GM18951 (cell line): ENCODE results near the gene MACROD2.
"Not testable (repeated sequence)": the region's sequence is repeated elsewhere in the genome, so short reads cannot be mapped to it uniquely, and the experiment has no call there.

ENCODE experiments used
- POLR2A ChIP-seq: IDR thresholded peaks from 4 replicates; pipeline ENCODE4 v1.6.1; 2011; ENCODE audit warnings: mild to moderate bottlenecking; ENCODE audit not compliant: insufficient read length, insufficient read depth; ENCODE audit errors: extremely low read depth
- in situ Hi-C: fragments of 300-500 bp; cut with MboI; formaldehyde crosslinking; loops from one replicate; pipeline ENCODE4 v1.12.0; 2022; ENCODE audit warnings: low sequenced_read_pairs, mixed read lengths, inconsistent platforms; ENCODE audit not compliant: unreplicated experiment

The MACROD2 gene

DNA sequence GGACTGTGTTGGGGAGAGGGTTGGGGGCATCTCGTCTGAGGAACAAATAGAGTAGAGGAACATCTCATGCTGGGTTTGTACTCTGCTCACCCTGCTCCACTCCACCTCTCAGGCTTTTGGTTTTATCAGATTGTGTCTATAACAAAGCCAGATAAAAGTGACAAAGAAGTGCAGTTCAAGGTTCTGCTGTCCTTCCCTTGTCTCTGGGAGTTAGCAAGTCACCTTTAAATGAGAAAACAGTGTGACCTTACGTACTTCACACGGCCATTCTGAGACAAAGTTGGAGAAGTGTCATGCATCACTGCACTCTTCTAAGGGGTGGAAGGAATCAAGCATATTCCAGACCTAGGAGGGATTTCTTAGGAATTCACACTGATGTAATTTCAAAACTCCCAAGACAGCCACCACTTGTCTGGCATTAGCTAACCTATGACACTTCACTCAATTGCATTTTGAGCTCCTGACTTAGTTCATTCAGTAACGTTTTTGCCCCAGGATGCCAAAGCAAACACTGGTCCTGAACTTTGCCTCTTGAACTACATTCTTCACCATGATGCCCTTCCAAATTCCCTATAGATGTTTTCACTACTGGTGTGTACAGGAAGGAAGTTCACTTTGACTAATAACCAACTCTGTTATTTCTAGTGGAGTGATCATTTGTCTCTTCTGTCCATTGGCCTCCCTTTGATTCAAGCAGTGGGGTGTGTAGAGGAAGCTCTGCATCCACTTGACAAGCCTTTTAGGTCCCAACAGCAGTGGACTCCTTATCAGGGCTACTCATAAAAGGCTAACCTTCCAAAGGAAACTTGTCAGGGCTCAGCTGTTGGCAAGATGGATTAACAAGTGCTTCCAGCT is 989.7 kb downstream of the MACROD2 start:
- in situ Hi-C loops = no loop called here

DNA sequence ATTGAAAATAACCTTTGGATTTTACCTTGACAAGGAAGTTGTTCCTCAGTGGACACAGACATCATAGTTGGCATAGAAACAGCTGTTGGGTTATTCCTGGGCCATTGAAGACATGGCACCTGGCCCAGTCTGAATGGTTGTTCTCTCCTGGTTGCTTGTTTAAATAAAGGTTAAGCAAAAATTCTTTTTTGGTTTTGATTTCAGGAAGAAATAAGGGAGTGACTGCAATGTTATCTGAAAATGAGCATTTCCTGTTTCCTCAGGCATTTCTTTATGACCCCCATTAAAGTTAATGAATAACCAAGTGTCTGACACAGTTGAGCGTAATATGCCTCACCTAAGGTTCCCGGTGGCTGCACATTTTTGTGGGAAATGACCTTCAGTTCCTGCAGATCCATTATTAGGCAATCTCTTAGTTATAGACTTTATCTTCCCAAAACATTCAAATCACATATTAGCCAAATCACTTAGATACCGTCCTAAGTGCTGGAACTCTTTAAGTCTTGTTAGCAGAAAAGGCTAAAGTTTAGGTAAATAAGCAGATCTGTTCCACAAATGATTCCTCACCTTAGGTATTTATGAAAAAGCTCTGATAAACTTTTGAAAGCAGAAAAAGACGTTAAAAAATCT is 990.8 kb downstream of the MACROD2 start:
- no peak for TF ChIP-seq POLR2A
- in situ Hi-C loops = no loop called here

More for the DNA sequence above, 989.7 kb downstream of the MACROD2 start:
- TF ChIP-seq POLR2A = no peak

GRCh38 chr20:14986656-14987055 is 991.3 kb downstream of the MACROD2 start:
- in situ Hi-C loops = no loop called here
- TF ChIP-seq POLR2A = no peak

DNA sequence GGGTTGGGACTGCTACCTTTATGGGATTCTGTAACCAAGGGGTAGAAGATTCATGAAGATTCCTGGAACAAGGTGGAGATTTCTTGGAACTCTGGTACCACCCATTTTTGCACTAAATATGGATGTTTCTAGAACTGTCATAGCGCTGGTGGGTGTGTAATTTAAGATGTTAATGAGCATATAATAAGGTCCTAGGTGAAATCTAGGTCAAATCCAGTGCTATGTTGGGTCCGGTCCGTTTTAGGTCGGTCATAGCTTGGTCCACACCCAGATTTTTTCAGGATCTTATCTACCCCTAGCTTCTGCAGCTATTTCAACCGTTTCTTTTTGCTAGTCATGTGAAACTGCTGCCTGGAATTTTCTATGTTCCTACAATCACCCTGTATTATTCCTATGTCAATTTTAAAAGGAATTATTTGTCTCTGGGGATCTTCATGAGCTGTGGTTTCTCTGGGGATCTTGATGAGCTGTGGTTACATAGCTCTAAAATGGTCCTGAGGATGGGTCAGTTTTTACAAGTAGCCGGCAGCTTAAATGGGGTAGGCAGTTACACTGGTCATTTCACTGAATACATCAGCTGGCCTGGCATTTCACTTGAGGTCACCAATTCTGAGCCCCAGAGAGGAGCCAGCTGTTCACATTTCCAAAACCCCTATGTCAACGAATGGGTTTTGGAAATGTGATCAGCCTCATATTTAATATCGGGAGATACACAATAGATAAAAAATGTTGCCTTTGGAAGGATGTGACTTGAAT is 994.4 kb downstream of the MACROD2 start:
- in situ Hi-C loops = no loop called here
- no peak for TF ChIP-seq POLR2A

- TF ChIP-seq POLR2A = no peak
- in situ Hi-C loops = no loop called here
Measured at GRCh38 chr20:14991023-14991422, 995.7 kb downstream of the MACROD2 start.

DNA sequence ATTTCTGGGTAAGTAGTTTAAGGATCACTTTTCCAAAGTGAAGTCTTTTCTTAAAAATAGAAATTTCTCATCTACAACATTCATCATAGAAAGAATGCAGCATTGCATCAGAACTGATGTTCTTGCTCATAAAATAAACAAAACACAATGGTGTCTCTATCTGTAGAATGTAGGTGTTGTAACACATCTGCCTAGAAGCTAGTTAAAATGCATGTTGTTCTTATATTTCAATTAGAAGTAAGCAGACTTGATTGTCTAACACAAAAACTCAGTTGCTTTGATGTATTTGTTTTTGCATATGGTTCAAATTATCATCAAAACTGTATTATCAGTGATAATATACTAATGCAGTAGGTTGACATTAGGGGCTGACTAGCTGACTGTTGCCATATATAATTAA is 996.8 kb downstream of the MACROD2 start:
- in situ Hi-C loops = no loop called here
- TF ChIP-seq POLR2A = no peak

GRCh38 chr20:14992961-14993360 is 997.6 kb downstream of the MACROD2 start:
- no peak for TF ChIP-seq POLR2A
- in situ Hi-C loops = no loop called here

DNA sequence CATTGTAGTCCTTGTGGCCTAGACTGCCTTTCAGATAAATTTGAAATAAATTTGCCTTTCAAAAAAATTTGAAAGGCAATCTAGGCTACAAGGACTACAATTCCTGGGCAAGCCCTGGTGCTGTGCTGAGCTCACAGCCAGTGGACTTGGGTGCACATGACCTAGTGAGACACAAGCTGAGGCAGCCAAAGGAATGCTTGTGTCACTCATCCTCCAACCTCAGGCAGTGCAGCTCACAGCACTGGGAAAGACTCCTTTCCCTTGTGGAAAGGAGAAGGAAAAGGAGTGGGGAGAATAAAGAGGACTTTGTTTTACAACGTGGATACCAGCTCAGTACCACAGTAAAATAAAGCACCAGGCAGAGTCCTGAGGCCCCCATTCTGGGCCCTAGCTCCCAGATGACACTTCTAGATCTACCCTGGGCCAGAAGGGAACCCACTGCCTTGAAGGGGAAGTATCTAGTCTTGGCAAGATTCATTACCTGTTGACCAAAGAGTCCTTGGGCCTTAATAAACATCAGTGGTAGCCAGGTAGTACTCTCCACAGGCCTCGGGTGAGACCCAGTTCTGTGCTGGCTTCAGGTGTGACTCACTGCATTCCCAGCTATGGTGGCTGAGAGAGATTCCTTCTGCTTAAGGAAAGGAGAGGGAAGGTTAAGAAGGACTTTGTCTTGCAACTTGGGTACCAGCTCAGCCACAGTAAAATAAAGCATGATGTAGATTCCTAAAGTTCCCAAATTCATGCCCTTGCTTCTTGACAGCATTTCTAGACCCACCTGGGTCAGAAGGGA is 1001.8 kb downstream of the MACROD2 start:
- in situ Hi-C loops = no loop called here
- no peak for TF ChIP-seq POLR2A

GRCh38 chr20:14997791-14998190 is 1002.5 kb downstream of the MACROD2 start:
- in situ Hi-C loops = no loop called here
- TF ChIP-seq POLR2A = no peak

DNA sequence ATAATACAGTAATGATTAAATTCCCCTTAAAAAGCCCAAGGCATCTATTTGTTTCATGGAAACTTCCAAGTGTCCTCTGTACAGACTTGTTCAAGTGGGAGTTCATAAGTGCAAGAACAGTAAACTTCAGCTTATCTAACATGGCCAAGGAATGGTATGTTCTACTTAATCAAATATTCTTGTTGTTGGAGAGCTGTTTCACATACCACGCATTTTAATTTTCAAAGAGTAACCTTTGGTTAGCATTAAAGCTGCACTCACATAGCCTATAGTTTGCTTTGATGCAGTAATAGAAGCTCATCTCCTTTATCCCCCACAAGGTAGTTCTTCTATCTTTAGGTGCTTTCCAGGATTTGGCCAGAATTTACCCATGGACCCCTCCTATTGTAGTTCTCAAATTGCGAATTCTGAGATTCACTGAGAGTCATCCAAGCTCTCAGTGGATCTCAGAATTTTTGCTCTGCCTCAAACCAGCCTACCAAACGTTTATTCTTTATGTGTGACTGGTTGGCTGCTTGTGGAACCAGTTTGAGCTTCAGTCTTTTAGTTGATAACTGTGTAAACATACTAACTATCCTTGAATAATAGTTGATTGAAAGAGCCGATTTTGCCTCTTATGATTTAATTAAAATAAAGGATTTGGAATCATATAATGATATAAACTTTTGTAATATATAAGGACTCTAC is 1010.1 kb downstream of the MACROD2 start:
- in situ Hi-C loops = no loop called here

GRCh38 chr20:15011631-15012030 is 1016.3 kb downstream of the MACROD2 start:
- no peak for TF ChIP-seq POLR2A
- in situ Hi-C loops = no loop called here

More for the DNA sequence above, 1010.1 kb downstream of the MACROD2 start:
- TF ChIP-seq POLR2A = no peak

DNA sequence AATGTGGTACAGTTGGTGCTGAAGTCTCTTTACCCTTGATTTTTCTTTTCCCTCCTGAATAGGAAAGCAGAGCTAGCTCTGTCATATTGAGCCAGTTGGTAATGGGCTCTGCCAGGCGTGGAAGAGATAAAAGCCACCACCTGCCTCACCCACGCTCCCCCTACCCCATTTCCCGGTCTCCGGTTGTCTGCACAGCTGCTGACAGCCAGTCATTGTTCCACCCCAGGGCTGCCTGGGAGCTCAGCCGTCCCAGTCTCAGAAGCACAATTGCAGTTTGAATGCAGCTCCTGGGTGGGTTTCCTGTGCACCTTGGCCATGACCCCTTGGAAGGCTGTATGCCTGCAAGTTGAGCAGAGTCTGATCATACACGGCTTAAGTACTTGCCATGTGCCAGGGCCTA is 1017.2 kb downstream of the MACROD2 start:
- in situ Hi-C loops = no loop called here
- no peak for TF ChIP-seq POLR2A

DNA sequence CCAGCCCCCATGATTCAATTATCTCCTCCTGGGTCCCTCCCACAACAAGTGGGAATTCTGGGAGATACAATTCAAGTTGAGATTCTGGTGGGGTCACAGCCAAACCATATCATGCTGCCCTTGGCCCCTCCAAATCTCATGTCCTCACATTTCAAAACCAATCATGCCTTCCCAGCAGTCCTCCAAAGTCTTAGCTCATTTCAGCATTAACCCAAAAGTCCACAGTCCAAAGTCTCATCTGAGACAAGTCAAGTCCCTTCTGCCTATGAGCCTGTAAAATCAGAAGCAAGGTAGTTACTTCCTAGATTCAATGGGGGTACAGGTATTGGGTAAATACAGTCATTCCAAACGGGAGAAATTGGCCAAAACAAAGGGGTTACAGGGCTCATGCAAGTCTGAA is 1021.6 kb downstream of the MACROD2 start:
- in situ Hi-C loops = not testable (repeated sequence)
